HepG2 (cell line): ENCODE results near the gene PDZD7. TPM values are rescaled to one million over a fixed set of nuclear protein-coding genes. Genes with fewer than 3 reads are reported as not detected.

Experiments used
- ATAC-seq: fragments of 200-7000 bp; cut with Tn5 transposase; 3 replicates; pipeline ENCODE4 v1.9.1; 2020; ENCODE audit warnings: mild to moderate bottlenecking, moderate library complexity
- BruUV-seq: library from RNA; stranded (reverse); fragments of 400-500 nt; replicated peaks from 2 replicates; lab custom pipeline; 2021; lab: Mats Ljungman, UMichigan
- CTCF ChIA-PET: fragments of 300-600 bp; formaldehyde crosslinking; extraction: SDS; loops from one replicate; lab custom pipeline; 2021; ENCODE audit warnings: low total read pairs, inconsistent platforms, low intra/inter-chr PET ratio; lab: Yijun Ruan, JAX
- POLR2A ChIA-PET: fragments of 350-600 bp; sonication (Branson Sonifier 250); formaldehyde crosslinking; loops from one replicate; lab custom pipeline; 2020; ENCODE audit warnings: antibody characterized with exemption, inconsistent platforms; lab: Yijun Ruan, JAX
- DNase-seq: peaks from one replicate; pipeline ENCODE4 v3.0.0-alpha.2; 2015; ENCODE audit warnings: low spot score
- FAIRE-seq: peaks from 3 replicates; lab custom pipeline; 2011; peaks lifted over from hg19 to GRCh38; lab: Jason Lieb, UNC
- H2AFZ ChIP-seq: one replicate; pipeline ENCODE4 v1.6.1; 2011; ENCODE audit warnings: low read length, inconsistent platforms
- H3K27ac ChIP-seq: fragments of 300-600 bp; 3 replicates; pipeline ENCODE4 v1.8.0; 2011; ENCODE audit warnings: mixed run types, mild to moderate bottlenecking, mixed read lengths, low read length, inconsistent platforms; ENCODE audit not compliant: insufficient read depth; ENCODE audit errors: extremely low read length
- H3K27me3 ChIP-seq, 2 experiments: fragments of 200-600 bp in 1 of 2; 2 replicates in 1 of 2; 3 replicates in 1 of 2; pipeline versions ENCODE4 v1.6.0 to v1.8.0; 2011; ENCODE audit warnings: low read length in 2 of 2, mild to moderate bottlenecking in 2 of 2, moderate library complexity in 2 of 2, inconsistent platforms in 1 of 2; ENCODE audit not compliant: insufficient read depth in 2 of 2, control insufficient read depth in 1 of 2
- H3K36me3 ChIP-seq, 2 experiments: fragments of 200-600 bp in 1 of 2; replicated peaks in 1 of 2; 2 replicates in 1 of 2; 3 replicates in 1 of 2; pipeline versions ENCODE4 v1.5.1 to v1.8.0; 2011; ENCODE audit warnings: low read length in 2 of 2, inconsistent platforms in 1 of 2; ENCODE audit not compliant: insufficient read depth in 2 of 2, control insufficient read depth in 1 of 2
- H3K4me1 ChIP-seq: 2 replicates; pipeline ENCODE4 v1.5.1; 2012; ENCODE audit warnings: low read length, inconsistent platforms; ENCODE audit not compliant: insufficient read depth
- H3K4me2 ChIP-seq: 2 replicates; pipeline ENCODE4 v1.6.0; 2011; ENCODE audit warnings: low read depth, low read length, inconsistent platforms
- H3K4me3 ChIP-seq, 3 experiments: fragments of 200-600 bp in 1 of 3; sonication (generic), shearing (Covaris generic) in 1 of 3; replicated peaks in 1 of 3; 2 replicates each; pipeline ENCODE4 v1.5.1; 2011 to 2016; ENCODE audit warnings: low read length in 3 of 3, inconsistent platforms in 2 of 3, low read depth in 2 of 3, mild to moderate bottlenecking in 2 of 3, control low read depth in 1 of 3, mixed read lengths in 1 of 3; ENCODE audit not compliant: insufficient read depth in 1 of 3
- H3K79me2 ChIP-seq: one replicate; pipeline ENCODE4 v1.6.1; 2011; ENCODE audit warnings: low read length, inconsistent platforms; ENCODE audit not compliant: insufficient read depth
- H3K9ac ChIP-seq: 2 replicates; pipeline ENCODE4 v1.6.0; 2011; ENCODE audit warnings: mild to moderate bottlenecking, low read depth, low read length, inconsistent platforms; ENCODE audit not compliant: insufficient read depth
- H3K9me3 ChIP-seq: 2 replicates; pipeline ENCODE4 v1.5.1; 2012; ENCODE audit warnings: mild to moderate bottlenecking, low read length
- H4K20me1 ChIP-seq: 2 replicates; pipeline ENCODE4 v1.6.0; 2011; ENCODE audit warnings: inconsistent platforms, mild to moderate bottlenecking, low read length, moderate library complexity; ENCODE audit not compliant: insufficient read depth
- GMEB1 ChIP-seq: sonication (generic); formaldehyde crosslinking; IDR thresholded peaks from 2 replicates; pipeline ENCODE4 v1.5.1; 2020; ENCODE audit warnings: missing genetic modification reagents, mild to moderate bottlenecking, borderline replicate concordance
- HNRNPK ChIP-seq: fragments of 200-400 bp; formaldehyde crosslinking; IDR thresholded peaks from 2 replicates; pipeline ENCODE4 v1.6.1; 2018; ENCODE audit warnings: low read length, low read depth, moderate library complexity, mild to moderate bottlenecking; ENCODE audit not compliant: poor library complexity, severe bottlenecking
- KDM2A ChIP-seq: sonication (generic); formaldehyde crosslinking; IDR thresholded peaks from 2 replicates; pipeline ENCODE4 v1.4.0; 2020; ENCODE audit warnings: low read depth, missing genetic modification reagents, borderline replicate concordance
- PAF1 ChIP-seq: IDR thresholded peaks from 2 replicates; pipeline ENCODE4 v1.6.1; 2016; ENCODE audit warnings: missing genetic modification reagents, missing compliant biosample characterization
- PATZ1 ChIP-seq: sonication (generic); formaldehyde crosslinking; IDR thresholded peaks from 2 replicates; pipeline ENCODE4 v1.4.0; 2020; ENCODE audit warnings: missing genetic modification reagents
- POLR2A ChIP-seq, 2 experiments: IDR thresholded peaks; 2 replicates each; pipeline ENCODE4 v1.6.1; 2011; ENCODE audit warnings: low read depth in 2 of 2, low read length in 2 of 2, mild to moderate bottlenecking in 1 of 2, moderate library complexity in 1 of 2; ENCODE audit not compliant: insufficient read depth in 1 of 2
- TBX2 ChIP-seq: sonication (generic); formaldehyde crosslinking; IDR thresholded peaks from 2 replicates; pipeline ENCODE4 v1.5.0; 2020; ENCODE audit warnings: missing genetic modification reagents, mild to moderate bottlenecking, borderline replicate concordance
- ZFP36L1 ChIP-seq: sonication (generic); formaldehyde crosslinking; IDR thresholded peaks from 2 replicates; pipeline ENCODE4 v1.8.0; 2022; ENCODE audit warnings: mild to moderate bottlenecking, missing genetic modification reagents, moderate library complexity
- ZNF160 ChIP-seq: sonication (generic); formaldehyde crosslinking; IDR thresholded peaks from 2 replicates; pipeline ENCODE4 v1.8.0; 2022; ENCODE audit warnings: mild to moderate bottlenecking, inconsistent platforms, missing genetic modification reagents
- ZNF335 ChIP-seq: sonication (generic); formaldehyde crosslinking; IDR thresholded peaks from 2 replicates; pipeline ENCODE4 v1.4.0; 2020; ENCODE audit warnings: missing genetic modification reagents
- ZNF672 ChIP-seq: sonication (generic); formaldehyde crosslinking; IDR thresholded peaks from 2 replicates; pipeline ENCODE4 v1.8.1; 2022; ENCODE audit warnings: missing genetic modification reagents
- ZNF772 ChIP-seq: sonication (generic); formaldehyde crosslinking; IDR thresholded peaks from 2 replicates; pipeline ENCODE4 v1.5.0; 2020; ENCODE audit warnings: mild to moderate bottlenecking, missing genetic modification reagents
- ZNF781 ChIP-seq: sonication (generic); formaldehyde crosslinking; IDR thresholded peaks from 2 replicates; pipeline ENCODE4 v1.5.1; 2020; ENCODE audit warnings: borderline replicate concordance, mild to moderate bottlenecking, missing genetic modification reagents; ENCODE audit errors: not compliant biosample characterization
- WGBS: methylation state at CpG from one replicate; pipeline ENCODE4 v1.1.6; 2017; ENCODE audit warnings: low lambda C conversion rate; 5-methylcytosine and 5-hydroxymethylcytosine counted together
- in situ Hi-C: cut with HindIII; loops from 2 replicates; pipeline ENCODE4 v1.10.0; 2017; ENCODE audit warnings: low pct_unique_long_range_greater_than_20kb; ENCODE audit not compliant: extremely low pct_ligation_motif_present
- intact Hi-C: fragments of 100-400 bp; cut with micrococcal nuclease; formaldehyde crosslinking; loops from one replicate; pipeline ENCODE4 v1.10.0; 2022; ENCODE audit not compliant: unreplicated experiment
- polyA plus RNA-seq, 8 experiments: library from polyadenylated mRNA; depleted of rRNA in 3 of 8; stranded (reverse) in 7 of 8; unstranded in 1 of 8; fragments of >200 nt; fragmentation: Illumina TruSeq in 4 of 8; extraction: Trizol in 4 of 8; gene quantifications; 2 replicates each; pipeline versions ENCODE4 v1.2.1 to v1.2.3, GENCODE V29; 2011 to 2016; ENCODE audit warnings: low read depth in 4 of 8, missing spikeins in 1 of 8, mixed read lengths in 1 of 8; ENCODE audit not compliant: insufficient read depth in 1 of 8
- total RNA-seq, 5 experiments: library from RNA; depleted of rRNA; stranded (reverse); fragments of >200 nt; fragmentation: Illumina TruSeq; extraction: Trizol; gene quantifications; 2 replicates each; pipeline ENCODE4 v1.2.3, GENCODE V29; 2016; ENCODE audit warnings: low read depth in 1 of 5
- TF ChIP-seq, protein P1 (sequence below): sonication (generic); formaldehyde crosslinking; IDR thresholded peaks from 2 replicates; pipeline ENCODE4 v1.5.0; 2020; ENCODE audit warnings: missing genetic modification reagents, mild to moderate bottlenecking, borderline replicate concordance
- TF ChIP-seq, protein P2 (sequence below): sonication (generic); formaldehyde crosslinking; IDR thresholded peaks from 2 replicates; pipeline ENCODE4 v1.5.0; 2020; ENCODE audit warnings: mild to moderate bottlenecking, low read depth, missing genetic modification reagents, borderline replicate concordance
- TF ChIP-seq, protein P3 (sequence below): sonication (generic); IDR thresholded peaks from 2 replicates; pipeline ENCODE4 v1.6.1; 2016; ENCODE audit warnings: low read depth, borderline replicate concordance
- TF ChIP-seq, protein P4 (sequence below): sonication (generic); formaldehyde crosslinking; IDR thresholded peaks from 2 replicates; pipeline ENCODE4 v1.8.1; 2023; ENCODE audit warnings: mild to moderate bottlenecking, missing genetic modification reagents, borderline replicate concordance

Gene PDZD7
- total and polyA plus RNA-seq, 2 of the 13 experiments (the other 11 are each of a cell fraction or from before 2014, with no cell fraction given): 0.58 to 0.73 TPM

- POLR2A ChIA-PET: interaction anchor here (0.5 to 23.0 kb wide), 9 partner anchors 8 to 103 kb away, joined by 3 to 277 read pairs (median 5); partner anchors contain the start of genes KAZALD1, LZTS2, PDZD7 and SEMA4G
- peaks cover 33% of the 10 kb centered on the region for H3K79me2 ChIP-seq
- intact Hi-C loops: no loop called here
- TF ChIP-seq POLR2A (IDR thresholded peaks at IDR 0.05; ENCODE audit: insufficient read depth in 1 of 2, low read depth in 2 of 2, low read length in 2 of 2) (peak; percentile 1 to 37; a peak in 1 of 4 replicates), GMEB1 (CRISPR knock-in tag) (no peak), PAF1 (peak; percentile 92; the same call in 1 of the 2 replicates), ZNF672 (0 out of 2 replicates have a peak, but pooled peaks have one; percentile 46), ZNF781 (CRISPR knock-in tag) (peak; percentile 25), PATZ1 (CRISPR knock-in tag) (0 out of 2 replicates have a peak, but pooled peaks have one; percentile 12), ZNF772 (0 out of 2 replicates have a peak, but pooled peaks have one; percentile 12), HNRNPK (no peak), TBX2 (no peak), KDM2A (CRISPR knock-in tag) (peak; percentile 4; the same call in 1 of the 2 replicates), ZNF160 (no peak), ZFP36L1 (CRISPR knock-in tag) (no peak), ZNF335 (CRISPR knock-in tag) (no peak)
- TF ChIP-seq, protein P1, sequence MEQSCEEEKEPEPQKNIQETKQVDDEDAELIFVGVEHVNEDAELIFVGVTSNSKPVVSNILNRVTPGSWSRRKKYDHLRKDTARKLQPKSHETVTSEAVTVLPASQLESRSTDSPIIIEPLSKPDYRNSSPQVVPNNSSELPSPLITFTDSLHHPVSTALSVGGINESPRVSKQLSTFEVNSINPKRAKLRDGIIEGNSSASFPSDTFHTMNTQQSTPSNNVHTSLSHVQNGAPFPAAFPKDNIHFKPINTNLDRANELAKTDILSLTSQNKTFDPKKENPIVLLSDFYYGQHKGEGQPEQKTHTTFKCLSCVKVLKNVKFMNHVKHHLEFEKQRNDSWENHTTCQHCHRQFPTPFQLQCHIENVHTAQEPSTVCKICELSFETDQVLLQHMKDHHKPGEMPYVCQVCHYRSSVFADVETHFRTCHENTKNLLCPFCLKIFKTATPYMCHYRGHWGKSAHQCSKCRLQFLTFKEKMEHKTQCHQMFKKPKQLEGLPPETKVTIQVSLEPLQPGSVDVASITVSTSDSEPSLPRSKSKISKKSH: peak; percentile 45; the same call in 1 of the 2 replicates
- TF ChIP-seq, protein P2, sequence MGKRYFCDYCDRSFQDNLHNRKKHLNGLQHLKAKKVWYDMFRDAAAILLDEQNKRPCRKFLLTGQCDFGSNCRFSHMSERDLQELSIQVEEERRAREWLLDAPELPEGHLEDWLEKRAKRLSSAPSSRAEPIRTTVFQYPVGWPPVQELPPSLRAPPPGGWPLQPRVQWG: no peak
- TF ChIP-seq, protein P3, sequence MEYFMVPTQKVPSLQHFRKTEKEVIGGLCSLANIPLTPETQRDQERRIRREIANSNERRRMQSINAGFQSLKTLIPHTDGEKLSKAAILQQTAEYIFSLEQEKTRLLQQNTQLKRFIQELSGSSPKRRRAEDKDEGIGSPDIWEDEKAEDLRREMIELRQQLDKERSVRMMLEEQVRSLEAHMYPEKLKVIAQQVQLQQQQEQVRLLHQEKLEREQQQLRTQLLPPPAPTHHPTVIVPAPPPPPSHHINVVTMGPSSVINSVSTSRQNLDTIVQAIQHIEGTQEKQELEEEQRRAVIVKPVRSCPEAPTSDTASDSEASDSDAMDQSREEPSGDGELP: no peak
- TF ChIP-seq, protein P4, sequence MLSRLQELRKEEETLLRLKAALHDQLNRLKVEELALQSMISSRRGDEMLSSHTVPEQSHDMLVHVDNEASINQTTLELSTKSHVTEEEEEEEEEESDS (CRISPR knock-in tag): no peak
Measured at GRCh38 chr10:100984672-100985177, 46.2 kb downstream of the PDZD7 start.

More at GRCh38 chr10:100984672-100985177, 46.2 kb downstream of the PDZD7 start:
- H3K27ac ChIP-seq: peak overlapping the region; percentile 83
- FAIRE-seq (no peak), DNase-seq (no peak), ATAC-seq (no peak)
- in situ Hi-C loops: no loop called here
- peaks cover 20 to 59% of the 10 kb centered on the region in 2 experiments for H3K36me3 ChIP-seq
- H2AFZ ChIP-seq: no peak overlapping the region
- H4K20me1 ChIP-seq: no peaks in the 10 kb centered on the region
- H3K27me3 ChIP-seq: no peaks in the 10 kb centered on the region; a peak in 1 of 5 replicates
- H3K9ac ChIP-seq: 0 out of 2 replicates have a peak overlapping the region, but pooled peaks have one; percentile 19
- H3K9me3 ChIP-seq: no peaks in the 10 kb centered on the region
- 96% methylated on average over 2 of the region's 2 CpGs for WGBS
- H3K4me1 ChIP-seq: peaks cover 41% of the 10 kb centered on the region
- no TSS peak for BruUV-seq
- no peak overlapping the region for H3K4me2 ChIP-seq
- CTCF ChIA-PET: interaction anchor here (1.3 to 1.4 kb wide), 2 partner anchors 16 to 28 kb away, joined by 4 to 5 read pairs; partner anchors contain the start of gene SEMA4G
- H3K4me3 ChIP-seq: no peak overlapping the region
